Kidney epithelial cell (primary cell): ENCODE results near the gene GALNT17. TPM values are rescaled to one million over a fixed set of nuclear protein-coding genes. Genes with fewer than 3 reads are reported as not detected.
"Not testable (repeated sequence)": the region's sequence is repeated elsewhere in the genome, so short reads cannot be mapped to it uniquely, and the experiment has no call there.

ENCODE experiments used
- DNase-seq: peaks from one replicate; pipeline ENCODE4 v3.0.0-alpha.2; 2010; ENCODE audit warnings: low read depth
- H3K27me3 ChIP-seq: 2 replicates; pipeline ENCODE4 v1.6.0; 2011; ENCODE audit warnings: low read length; ENCODE audit not compliant: control insufficient read depth, insufficient read depth
- H3K36me3 ChIP-seq: 2 replicates; pipeline ENCODE4 v1.5.1; 2011; ENCODE audit warnings: low read length; ENCODE audit not compliant: control insufficient read depth, insufficient read depth
- H3K4me3 ChIP-seq: 2 replicates; pipeline ENCODE4 v1.5.1; 2011; ENCODE audit warnings: low read depth, mild to moderate bottlenecking, control low read depth, low read length
- CTCF ChIP-seq: IDR thresholded peaks from 2 replicates; pipeline ENCODE4 v1.5.1; 2011; ENCODE audit warnings: mild to moderate bottlenecking, moderate library complexity, low read length, control low read depth, inconsistent platforms; ENCODE audit not compliant: insufficient read depth, poor library complexity, severe bottlenecking
- total RNA-seq: library from RNA; depleted of rRNA; stranded (reverse); fragments of >200 nt; gene quantifications from 2 replicates; pipeline ENCODE4 v1.2.3, GENCODE V29; 2015

The GALNT17 gene
- total RNA-seq, 1 donor from 2014 or later, result 3.3 TPM

- DNase-seq, result peak; percentile 48
- H3K27me3 ChIP-seq, result no peaks in the 10 kb centered on the region
Observed at GRCh38 chr7:71637578-71637977, 505.6 kb downstream of the GALNT17 start.

GRCh38 chr7:71638108-71638507 is 506.2 kb downstream of the GALNT17 start:
- H3K27me3 ChIP-seq, result no peaks in the 10 kb centered on the region
- no peak overlapping the region for H3K4me3 ChIP-seq
- H3K36me3 ChIP-seq, result no peaks in the 10 kb centered on the region
- DNase-seq, result no peak
- TF ChIP-seq CTCF, result no peak

More at GRCh38 chr7:71637578-71637977, 505.6 kb downstream of the GALNT17 start:
- no peak overlapping the region for H3K4me3 ChIP-seq
- no peak for TF ChIP-seq CTCF
- no peaks in the 10 kb centered on the region for H3K36me3 ChIP-seq

- TF ChIP-seq CTCF, result no peak
- DNase-seq, result no peak
- Histone ChIP-seq H3K36me3 (no peaks in the 10 kb centered on the region), H3K27me3 (no peaks in the 10 kb centered on the region), H3K4me3 (no peak overlapping the region)
Observed at GRCh38 chr7:71639382-71640085, 507.6 kb downstream of the GALNT17 start.

- H3K36me3 ChIP-seq, DNase-seq, H3K27me3 ChIP-seq, H3K4me3 ChIP-seq: not testable (repeated sequence)
Observed at GRCh38 chr7:71643031-71643430, 511.1 kb downstream of the GALNT17 start.

DNA sequence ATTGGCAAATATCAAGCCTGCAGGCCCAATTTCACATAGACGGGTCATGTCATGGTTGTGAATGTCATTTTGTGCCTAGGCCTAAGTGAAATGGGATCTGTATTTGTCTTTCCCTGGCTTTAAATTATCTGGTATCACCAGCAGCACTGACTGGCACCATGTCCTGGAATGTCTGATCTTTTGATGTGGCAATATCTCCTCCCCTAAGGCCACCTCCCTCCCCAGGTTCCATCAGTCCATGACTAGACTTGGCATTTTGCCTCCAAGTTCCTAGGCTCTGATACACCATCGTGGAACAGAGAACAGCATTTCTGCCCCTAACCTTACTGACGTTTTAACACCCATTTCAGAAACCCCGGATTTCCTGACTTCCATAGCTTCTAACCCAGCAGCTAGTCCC is 513.9 kb downstream of the GALNT17 start:
- no peak for TF ChIP-seq CTCF
- no peak for DNase-seq
- Histone ChIP-seq H3K27me3 (no peaks in the 10 kb centered on the region), H3K4me3 (no peak overlapping the region), H3K36me3 (no peaks in the 10 kb centered on the region)

DNA sequence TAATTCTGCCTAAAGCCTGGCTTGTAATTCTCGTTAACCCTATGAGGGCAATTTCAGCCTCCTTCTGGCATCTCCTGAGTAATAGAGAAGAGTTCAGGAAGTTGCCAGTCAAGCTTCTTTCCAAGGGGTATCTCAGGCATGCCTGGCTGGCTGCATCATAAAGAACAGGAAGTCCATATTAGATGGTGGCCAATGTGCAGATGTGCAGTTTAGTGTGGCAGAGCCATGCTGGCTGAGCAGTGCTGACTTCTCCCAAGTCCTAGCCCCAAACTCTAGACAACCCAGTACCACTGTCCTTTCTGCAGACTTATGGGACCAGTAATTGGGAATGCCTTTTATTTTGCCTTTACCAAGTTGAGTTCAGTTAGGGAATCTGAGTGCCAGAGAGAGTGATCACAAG is 517.9 kb downstream of the GALNT17 start:
- H3K4me3 ChIP-seq, result no peak overlapping the region
- no peaks in the 10 kb centered on the region for H3K27me3 ChIP-seq
- no peak for DNase-seq
- no peak for TF ChIP-seq CTCF
- H3K36me3 ChIP-seq, result no peaks in the 10 kb centered on the region
